OCI-LY3 (cell line): ENCODE measurements around the gene MRPL10.

Source experiments
- EZH2phosphoT487 ChIP-seq: fragments of 200-600 bp; shearing (Covaris generic); IDR thresholded peaks from 2 replicates; pipeline ENCODE4 v1.6.1; 2018; ENCODE audit warnings: antibody characterized with exemption, mixed run types, low read depth
- TF ChIP-seq, protein P1 (sequence below): fragments of 200-600, 300-600 bp; sonication (generic); IDR thresholded peaks from 2 replicates; pipeline ENCODE4 v1.5.1; 2014; ENCODE audit warnings: antibody characterized with exemption, low read length, low read depth

DNA sequence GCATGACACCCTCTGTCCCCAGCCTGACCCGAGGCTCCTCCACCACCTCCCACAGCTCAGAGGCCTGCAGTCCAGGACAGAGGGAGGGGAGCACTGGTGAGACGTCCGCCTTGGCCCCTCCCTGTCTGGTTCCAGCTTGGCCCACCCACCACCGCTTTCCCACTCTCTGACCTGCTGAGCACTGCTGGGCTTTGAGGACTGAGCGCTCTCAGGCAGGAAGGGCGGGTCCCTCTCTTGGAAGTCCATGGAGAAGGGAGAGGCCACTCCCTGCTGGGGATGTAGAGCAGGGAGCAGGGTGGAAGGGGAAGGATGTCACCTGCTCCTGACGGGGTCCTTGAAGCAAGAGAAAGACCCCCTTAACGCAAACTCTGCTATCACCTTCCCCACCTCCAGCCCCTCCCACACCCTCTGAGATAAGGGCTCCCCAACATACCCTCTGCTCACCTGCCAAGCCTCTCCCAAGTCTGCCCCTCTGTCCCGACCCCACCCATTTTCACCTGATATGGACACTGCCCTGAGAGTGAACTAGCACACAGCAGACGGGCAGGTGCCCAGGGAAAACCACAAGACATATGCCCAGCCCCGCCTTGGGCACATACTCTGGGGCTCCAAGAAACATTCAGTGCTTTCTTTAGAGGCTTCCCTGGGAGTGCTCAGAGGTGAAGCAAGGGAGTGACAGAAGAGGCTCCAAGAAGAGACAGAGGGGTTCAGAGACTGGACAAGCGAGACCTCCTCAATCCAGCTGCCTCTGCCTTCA is 11.1 kb downstream of the MRPL10 start:
- TF ChIP-seq, protein P1, sequence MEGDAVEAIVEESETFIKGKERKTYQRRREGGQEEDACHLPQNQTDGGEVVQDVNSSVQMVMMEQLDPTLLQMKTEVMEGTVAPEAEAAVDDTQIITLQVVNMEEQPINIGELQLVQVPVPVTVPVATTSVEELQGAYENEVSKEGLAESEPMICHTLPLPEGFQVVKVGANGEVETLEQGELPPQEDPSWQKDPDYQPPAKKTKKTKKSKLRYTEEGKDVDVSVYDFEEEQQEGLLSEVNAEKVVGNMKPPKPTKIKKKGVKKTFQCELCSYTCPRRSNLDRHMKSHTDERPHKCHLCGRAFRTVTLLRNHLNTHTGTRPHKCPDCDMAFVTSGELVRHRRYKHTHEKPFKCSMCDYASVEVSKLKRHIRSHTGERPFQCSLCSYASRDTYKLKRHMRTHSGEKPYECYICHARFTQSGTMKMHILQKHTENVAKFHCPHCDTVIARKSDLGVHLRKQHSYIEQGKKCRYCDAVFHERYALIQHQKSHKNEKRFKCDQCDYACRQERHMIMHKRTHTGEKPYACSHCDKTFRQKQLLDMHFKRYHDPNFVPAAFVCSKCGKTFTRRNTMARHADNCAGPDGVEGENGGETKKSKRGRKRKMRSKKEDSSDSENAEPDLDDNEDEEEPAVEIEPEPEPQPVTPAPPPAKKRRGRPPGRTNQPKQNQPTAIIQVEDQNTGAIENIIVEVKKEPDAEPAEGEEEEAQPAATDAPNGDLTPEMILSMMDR, result no peak
- no peak for TF ChIP-seq EZH2phosphoT487
